Fibroblast of the aortic adventitia (primary cell): Measurements from ENCODE around the gene ECD. TPM values are rescaled to one million over a fixed set of nuclear protein-coding genes. Genes with fewer than 3 reads are reported as not detected.

Experiments used
- DNase-seq: peaks from one replicate; pipeline ENCODE4 v3.0.0-alpha.2; 2010; ENCODE audit warnings: low read depth
- H3K4me3 ChIP-seq: 2 replicates; pipeline ENCODE4 v1.5.1; 2011; ENCODE audit warnings: low read depth, mild to moderate bottlenecking, control low read depth, low read length, moderate library complexity
- CTCF ChIP-seq: IDR thresholded peaks from 2 replicates; pipeline ENCODE4 v1.5.1; 2011; ENCODE audit warnings: mild to moderate bottlenecking, low read length, control low read depth, inconsistent platforms; ENCODE audit not compliant: insufficient read depth
- total RNA-seq: library from RNA; depleted of rRNA; stranded (reverse); fragments of >200 nt; gene quantifications from 2 replicates; pipeline ENCODE4 v1.2.3, GENCODE V29; 2012; ENCODE audit warnings: low replicate concordance

ECD gene
- total RNA-seq, 1 donor: 33.3 TPM

- no peak overlapping the region for H3K4me3 ChIP-seq
- TF ChIP-seq CTCF: no peak
- DNase-seq: no peak
These were observed 28.6 kb downstream of the ECD start for GRCh38 chr10:73139251-73139650.

GRCh38 chr10:73136627-73137026, 31.2 kb downstream of the ECD start:
- no peak overlapping the region for H3K4me3 ChIP-seq
- DNase-seq: no peak
- TF ChIP-seq CTCF: no peak

- no peak for TF ChIP-seq CTCF
- H3K4me3 ChIP-seq: no peak overlapping the region
- no peak for DNase-seq
These were observed 33.1 kb downstream of the ECD start for GRCh38 chr10:73134727-73135126.

GRCh38 chr10:73131913-73132686, 35.7 kb downstream of the ECD start:
- no peak for DNase-seq
- no peak overlapping the region for H3K4me3 ChIP-seq
- no peak for TF ChIP-seq CTCF

GRCh38 chr10:73131301-73131700, 36.5 kb downstream of the ECD start:
- no peak for TF ChIP-seq CTCF
- no peak for DNase-seq
- no peak overlapping the region for H3K4me3 ChIP-seq

- no peak for TF ChIP-seq CTCF
- H3K4me3 ChIP-seq: no peak overlapping the region
- no peak for DNase-seq
These were observed 41.5 kb downstream of the ECD start for GRCh38 chr10:73126343-73126742.

- TF ChIP-seq CTCF: no peak
- DNase-seq: no peak
- no peak overlapping the region for H3K4me3 ChIP-seq
These were observed 47.9 kb downstream of the ECD start for GRCh38 chr10:73119952-73120351.
